Left colon (tissue), 2 donors: ENCODE measurements around the gene ZKSCAN1. TPM values are rescaled to one million over a fixed set of nuclear protein-coding genes. Genes with fewer than 3 reads are reported as not detected.
"Not testable (repeated sequence)": the region's sequence is repeated elsewhere in the genome, so short reads cannot be mapped to it uniquely, and the experiment has no call there.

Source experiments
- ATAC-seq: fragments of 200-7000 bp; cut with Tn5 transposase; one replicate; pipeline ENCODE4 v1.9.1; 2020; ENCODE audit warnings: mild to moderate bottlenecking, moderate library complexity
- DNase-seq, 2 donors: peaks; one replicate each; pipeline ENCODE4 v3.0.0-alpha.2; 2020
- intact Hi-C, 2 donors: fragments of 100-400 bp; cut with DNase I in 1 of 2; cut with micrococcal nuclease in 1 of 2; formaldehyde crosslinking; loops; one replicate each; pipeline versions ENCODE4 v1.11.2 to v1.14.0; 2022; cut with DNase I, micrococcal nuclease
- long read RNA-seq: library from polyadenylated mRNA; unstranded; transcript quantifications from one replicate; pipeline ENCODE4 v2.0.0, GENCODE V29; 2021
- total RNA-seq, 2 donors: library from RNA; stranded (reverse); fragmentation: NEBNext Ultra II Directional; extraction: Animal tissue kit (Norgen Biotek cat#: 25700); gene quantifications; one replicate each; pipeline ENCODE4 v1.2.1, GENCODE V29; 2021
- donor health status: DM: no; HTN: no; CAD: no.
- donor health status: DM: yes; HTN: yes; CAD: no.

Gene ZKSCAN1
- total RNA-seq, result 100 to 1,000 TPM; 127 to 133 TPM
- long read RNA-seq, full-length matches to known transcripts, result 7 of 49 reads
- long read RNA-seq, partial matches to known transcripts, result 5 of 49 reads
- long read RNA-seq, other reads (novel, unspliced or antisense), result 37 of 49 reads

GRCh38 chr7:100015232-100016214, at the start of gene ZKSCAN1:
ZKSCAN1 (plus strand) TSS chr7:100015596; CDS start chr7:100023507, 7,911 bp downstream.
- intact Hi-C loops, result no loop called here
- ATAC-seq, result peak; percentile 83
- DNase-seq, result peak; percentile 90 to 91

- ATAC-seq, result no peak
- intact Hi-C loops, result no loop called here
Measured at GRCh38 chr7:99969298-99969697, 46.1 kb upstream of the ZKSCAN1 start.

GRCh38 chr7:99969813-99970212, 45.6 kb upstream of the ZKSCAN1 start:
- DNase-seq, intact Hi-C loops, ATAC-seq: not testable (repeated sequence)

More at GRCh38 chr7:99969298-99969697, 46.1 kb upstream of the ZKSCAN1 start:
- no peak for DNase-seq

- intact Hi-C loops, result no loop called here
- ATAC-seq (no peak), DNase-seq (no peak)
Measured at GRCh38 chr7:99971242-99971641, 44.2 kb upstream of the ZKSCAN1 start.

GRCh38 chr7:99973817-99974216, 41.6 kb upstream of the ZKSCAN1 start:
- intact Hi-C loops, ATAC-seq, DNase-seq: not testable (repeated sequence)

GRCh38 chr7:99974681-99975080, 40.7 kb upstream of the ZKSCAN1 start:
- intact Hi-C loops, result no loop called here
- ATAC-seq (no peak), DNase-seq (no peak)

- DNase-seq (no peak), ATAC-seq (peak; percentile 96)
- intact Hi-C loops, result no loop called here
Measured at GRCh38 chr7:99975782-99976521, 39.4 kb upstream of the ZKSCAN1 start, which contains the start of gene AZGP1. AZGP1 (minus strand) TSS chr7:99976031; CDS start chr7:99976020, 11 bp downstream.

GRCh38 chr7:99976626-99977025, 38.8 kb upstream of the ZKSCAN1 start:
- intact Hi-C loops, result no loop called here
- no peak for DNase-seq
- ATAC-seq, result no peak

GRCh38 chr7:99979814-99980225, 35.6 kb upstream of the ZKSCAN1 start:
- peak; percentile 57 for ATAC-seq
- intact Hi-C loops, result not testable (repeated sequence)
- DNase-seq, result peak in 1 of 2 donors; percentile 77

GRCh38 chr7:99980448-99980872, 34.9 kb upstream of the ZKSCAN1 start:
- intact Hi-C loops, ATAC-seq, DNase-seq: not testable (repeated sequence)

- intact Hi-C loops, ATAC-seq, DNase-seq: not testable (repeated sequence)
Measured at GRCh38 chr7:99981066-99981465, 34.3 kb upstream of the ZKSCAN1 start.

GRCh38 chr7:99984593-99984992, 30.8 kb upstream of the ZKSCAN1 start:
- DNase-seq, result no peak
- intact Hi-C loops, result no loop called here

GRCh38 chr7:99987306-99987705, 28.1 kb upstream of the ZKSCAN1 start:
- DNase-seq, intact Hi-C loops, ATAC-seq: not testable (repeated sequence)

More at GRCh38 chr7:99984593-99984992, 30.8 kb upstream of the ZKSCAN1 start:
- no peak for ATAC-seq

GRCh38 chr7:99987846-99988245, 27.6 kb upstream of the ZKSCAN1 start:
- intact Hi-C loops, result no loop called here
- DNase-seq (no peak), ATAC-seq (no peak)

- intact Hi-C loops, result loop anchor here (10.0 kb wide), 3 partner anchors 64 to 144 kb away; partner anchors contain the start of genes COPS6 (in 1 of the 2) and ZNF3 (in 1 of the 2)
Measured at GRCh38 chr7:99990460-99990852, 24.9 kb upstream of the ZKSCAN1 start.

GRCh38 chr7:99991543-99991942, 23.9 kb upstream of the ZKSCAN1 start:
- not testable (repeated sequence) for ATAC-seq, DNase-seq
- intact Hi-C loops, result loop anchor here (10.0 kb wide), 3 partner anchors 63 to 143 kb away; partner anchors contain the start of genes COPS6 (in 1 of the 2) and ZNF3 (in 1 of the 2)

More at GRCh38 chr7:99990460-99990852, 24.9 kb upstream of the ZKSCAN1 start:
- ATAC-seq (no peak), DNase-seq (no peak)

- no peak for DNase-seq
- ATAC-seq, result no peak
- intact Hi-C loops, result loop anchor here (10.0 kb wide), 3 partner anchors 62 to 142 kb away; partner anchors contain the start of genes COPS6 (in 1 of the 2) and ZNF3 (in 1 of the 2)
Measured at GRCh38 chr7:99992330-99993038, 22.9 kb upstream of the ZKSCAN1 start.

- DNase-seq, result no peak
- no peak for ATAC-seq
- intact Hi-C loops, result loop anchor here (10.0 kb wide), 3 partner anchors 60 to 140 kb away; partner anchors contain the start of genes COPS6 (in 1 of the 2) and ZNF3 (in 1 of the 2)
Measured at GRCh38 chr7:99994819-99995218, 20.6 kb upstream of the ZKSCAN1 start.
